Fibroblast of pulmonary artery (primary cell): ENCODE measurements around the gene MYRFL.

ENCODE experiments used
- DNase-seq: peaks from one replicate; pipeline ENCODE4 v3.0.0-alpha.2; 2010; ENCODE audit warnings: low read depth
- H3K4me3 ChIP-seq: replicated peaks from 2 replicates; pipeline ENCODE4 v1.5.1; 2011; ENCODE audit warnings: low read depth, mild to moderate bottlenecking, control low read depth, low read length, moderate library complexity
- TF ChIP-seq, protein P1 (sequence below): IDR thresholded peaks from 2 replicates; pipeline ENCODE4 v1.5.1; 2011; ENCODE audit warnings: mild to moderate bottlenecking, control low read depth, low read length, inconsistent platforms; ENCODE audit errors: missing control alignments

MYRFL gene

GRCh38 chr12:69972136-69972535 is 147.1 kb downstream of the MYRFL start:
- TF ChIP-seq, protein P1, sequence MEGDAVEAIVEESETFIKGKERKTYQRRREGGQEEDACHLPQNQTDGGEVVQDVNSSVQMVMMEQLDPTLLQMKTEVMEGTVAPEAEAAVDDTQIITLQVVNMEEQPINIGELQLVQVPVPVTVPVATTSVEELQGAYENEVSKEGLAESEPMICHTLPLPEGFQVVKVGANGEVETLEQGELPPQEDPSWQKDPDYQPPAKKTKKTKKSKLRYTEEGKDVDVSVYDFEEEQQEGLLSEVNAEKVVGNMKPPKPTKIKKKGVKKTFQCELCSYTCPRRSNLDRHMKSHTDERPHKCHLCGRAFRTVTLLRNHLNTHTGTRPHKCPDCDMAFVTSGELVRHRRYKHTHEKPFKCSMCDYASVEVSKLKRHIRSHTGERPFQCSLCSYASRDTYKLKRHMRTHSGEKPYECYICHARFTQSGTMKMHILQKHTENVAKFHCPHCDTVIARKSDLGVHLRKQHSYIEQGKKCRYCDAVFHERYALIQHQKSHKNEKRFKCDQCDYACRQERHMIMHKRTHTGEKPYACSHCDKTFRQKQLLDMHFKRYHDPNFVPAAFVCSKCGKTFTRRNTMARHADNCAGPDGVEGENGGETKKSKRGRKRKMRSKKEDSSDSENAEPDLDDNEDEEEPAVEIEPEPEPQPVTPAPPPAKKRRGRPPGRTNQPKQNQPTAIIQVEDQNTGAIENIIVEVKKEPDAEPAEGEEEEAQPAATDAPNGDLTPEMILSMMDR, result no peak
- no peak for DNase-seq
- no peak overlapping the region for H3K4me3 ChIP-seq

DNA sequence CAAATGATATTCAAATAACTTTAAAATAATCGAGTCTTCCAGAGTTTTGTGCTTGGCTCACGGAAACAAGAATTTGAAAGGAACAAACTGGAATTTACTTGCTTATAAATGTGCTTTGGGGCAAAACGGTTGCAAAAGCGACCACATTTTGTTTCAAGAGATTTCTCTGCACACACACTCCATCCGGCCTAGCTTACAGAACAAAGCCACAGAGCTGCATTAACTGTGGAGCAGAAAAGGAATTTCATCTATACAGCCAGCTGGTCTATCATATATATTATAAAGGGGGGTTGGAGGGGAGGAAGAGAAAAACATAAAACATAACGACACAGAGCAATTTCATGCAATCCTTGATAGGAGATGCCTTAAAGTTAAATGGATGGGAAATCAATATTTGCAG is 153.0 kb downstream of the MYRFL start:
- TF ChIP-seq, protein P1, result no peak
- no peak for DNase-seq
- no peak overlapping the region for H3K4me3 ChIP-seq

DNA sequence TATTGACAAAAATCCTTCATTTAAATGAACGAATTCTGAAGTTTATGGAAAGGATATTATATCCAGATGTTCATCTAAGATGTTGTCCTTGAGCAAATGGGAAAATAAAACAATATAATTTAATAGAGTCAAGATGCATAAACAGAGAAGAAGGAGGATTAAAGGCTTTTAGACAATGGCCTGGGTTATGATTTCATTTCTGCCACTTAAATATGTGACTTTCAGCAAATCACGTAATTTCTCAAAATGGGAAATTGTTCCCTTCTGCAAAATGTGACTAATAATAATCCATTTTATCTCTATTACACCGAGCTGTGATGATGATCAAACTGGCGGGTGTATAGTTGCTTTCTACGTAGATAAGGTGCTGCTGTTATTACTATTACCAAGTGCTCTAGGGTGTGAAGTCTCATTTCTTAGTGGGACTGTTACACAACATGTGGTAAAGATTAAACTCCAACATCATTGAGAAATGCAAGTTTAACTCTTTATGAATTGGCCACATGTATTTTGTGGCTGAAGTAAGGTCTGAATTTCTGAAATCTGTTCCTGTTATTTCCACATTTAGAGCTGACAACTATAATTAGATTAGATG is 157.0 kb downstream of the MYRFL start:
- no peak overlapping the region for H3K4me3 ChIP-seq
- TF ChIP-seq, protein P1, result no peak
- DNase-seq, result peak; percentile 31

GRCh38 chr12:69984241-69984640 is 159.2 kb downstream of the MYRFL start:
- no peak overlapping the region for H3K4me3 ChIP-seq
- DNase-seq, result no peak
- TF ChIP-seq, protein P1, result no peak

DNA sequence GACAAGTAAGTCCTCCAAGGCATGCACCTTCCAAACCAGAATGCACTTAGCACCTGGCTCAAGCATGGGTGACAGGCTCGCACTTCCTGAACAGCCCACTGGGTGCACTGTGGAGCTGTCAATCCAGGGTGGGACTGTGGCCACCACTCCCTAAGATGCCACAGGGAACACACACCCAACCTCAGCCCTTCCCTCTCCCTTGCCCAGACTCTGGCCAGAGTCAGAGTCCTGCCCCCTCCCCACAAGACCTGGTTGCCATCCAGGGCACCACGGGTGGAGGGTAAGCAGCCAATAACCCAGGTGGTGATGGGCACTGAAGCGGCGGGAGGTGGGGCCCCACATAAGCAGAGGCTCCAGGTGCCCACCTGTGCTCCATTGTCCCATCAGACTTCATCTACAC is 160.6 kb downstream of the MYRFL start:
- no peak for DNase-seq

DNA sequence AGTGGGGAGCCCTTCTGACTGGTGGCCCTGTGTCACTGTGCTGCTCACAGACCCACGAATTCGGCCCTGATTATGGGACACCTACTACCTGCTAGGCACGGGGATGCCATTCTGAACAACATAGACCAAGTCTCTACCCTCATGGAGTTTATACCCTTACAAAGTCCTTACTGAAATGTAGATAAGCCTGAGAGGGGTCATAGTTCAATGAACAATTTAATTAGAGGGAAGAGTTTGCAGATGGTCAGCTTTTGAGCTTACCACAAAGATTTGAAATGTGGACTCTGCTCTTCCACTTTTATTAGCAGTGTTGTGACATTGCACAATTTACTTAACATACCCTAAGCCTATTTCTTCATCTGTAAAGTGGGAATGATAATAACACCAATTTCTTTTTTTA is 161.1 kb downstream of the MYRFL start:
- DNase-seq, result no peak
- TF ChIP-seq, protein P1, result no peak

More for the DNA sequence above, 160.6 kb downstream of the MYRFL start:
- TF ChIP-seq, protein P1, result peak; percentile 10
- H3K4me3 ChIP-seq, result no peak overlapping the region

DNA sequence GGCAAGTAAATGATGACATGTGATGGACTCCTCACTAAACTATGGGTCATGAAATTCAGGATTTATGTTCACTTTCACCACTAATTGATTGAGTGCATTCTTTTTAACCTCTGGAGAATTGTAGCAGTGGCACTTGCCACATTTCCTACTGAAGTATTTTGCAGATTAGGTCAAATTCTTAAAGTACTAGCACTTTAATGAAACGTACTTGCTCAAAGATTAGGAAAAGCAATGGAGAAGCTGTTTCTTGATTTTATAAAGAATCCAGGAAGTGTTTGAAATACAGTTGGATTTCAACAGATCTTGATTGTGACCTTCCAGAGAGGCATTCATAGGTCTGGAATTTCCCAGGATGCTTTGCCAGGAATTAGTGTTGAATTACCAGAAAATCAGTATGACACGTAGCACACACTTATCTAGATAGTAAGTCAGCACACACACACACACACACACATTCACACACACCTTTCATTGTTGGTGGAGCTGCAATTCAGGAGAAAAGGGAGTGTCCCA is 162.6 kb downstream of the MYRFL start:
- TF ChIP-seq, protein P1, result no peak
- DNase-seq, result peak; percentile 98
- H3K4me3 ChIP-seq, result peak overlapping the region; percentile 40

More for the DNA sequence above, 161.1 kb downstream of the MYRFL start:
- H3K4me3 ChIP-seq, result no peak overlapping the region
